MM.1S (cell line): Measurements from ENCODE around the gene ADAMTS17.

Source experiments
- CTCF ChIP-seq: fragments of 300-600 bp; sonication (generic); IDR thresholded peaks from 2 replicates; pipeline ENCODE4 v1.5.1; 2016; ENCODE audit warnings: antibody characterized with exemption, low read length, mixed read lengths
- EZH2 ChIP-seq: fragments of 300-600 bp; sonication (generic); optimal IDR thresholded peaks from 2 replicates; pipeline ENCODE3; 2017; ENCODE audit warnings: low read depth, mild to moderate bottlenecking, antibody characterized with exemption, low read length, mixed read lengths
- EZH2phosphoT487 ChIP-seq: fragments of 300-600 bp; sonication (generic); IDR thresholded peaks from 2 replicates; pipeline ENCODE4 v1.6.1; 2018; ENCODE audit warnings: antibody characterized with exemption, low read length

- TF ChIP-seq CTCF (no peak), EZH2 (no peak), EZH2phosphoT487 (no peak)
These were observed 333.5 kb downstream of the ADAMTS17 start for GRCh38 chr15:100008258-100008657.
